CD4-positive, alpha-beta T cell treated with Interleukin-6 for 4 hours (primary cell): ENCODE measurements around the gene KCNN3.

Experiments used
- DNase-seq: peaks from one replicate; pipeline ENCODE4 v3.0.0-alpha.2; 2020; ENCODE audit warnings: mixed read lengths

KCNN3 gene

DNA sequence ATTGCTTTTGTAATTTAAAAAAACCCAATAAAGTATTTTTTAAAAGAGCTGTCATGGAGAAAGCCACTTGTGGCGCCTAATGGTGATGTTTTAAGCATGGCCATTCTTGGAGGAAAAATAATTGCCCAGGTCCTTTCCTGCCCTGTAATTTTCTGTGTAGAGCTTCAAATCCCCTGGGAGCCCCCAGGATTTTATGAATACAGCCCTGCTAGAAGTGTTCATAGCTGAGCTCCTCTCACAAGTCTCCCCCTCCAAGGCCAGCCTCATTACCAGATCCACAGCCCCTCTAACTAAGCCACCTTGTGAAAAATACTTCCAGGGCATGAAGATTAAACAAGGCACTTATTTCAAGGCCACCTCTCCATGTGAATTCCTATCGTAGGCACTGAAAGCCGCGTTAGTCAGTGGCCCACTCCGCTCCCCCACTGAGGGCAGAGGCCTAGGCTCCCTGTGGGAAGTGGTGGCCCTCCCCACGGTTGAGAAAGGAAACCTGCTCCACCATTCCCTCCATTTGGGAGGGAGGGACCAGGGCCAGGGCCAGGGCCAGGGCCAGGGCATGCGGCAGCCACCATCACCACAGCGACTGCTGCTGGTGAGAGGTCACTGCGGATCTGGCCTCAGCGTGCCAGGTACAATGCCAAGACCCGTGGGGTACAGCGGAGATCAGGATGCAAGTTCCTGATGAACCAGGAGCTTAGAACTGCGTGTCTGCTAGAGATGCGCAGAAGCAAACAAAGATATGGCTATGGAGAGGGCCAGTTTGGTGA, 83.1 kb downstream of the KCNN3 start:
- DNase-seq = no peak

DNA sequence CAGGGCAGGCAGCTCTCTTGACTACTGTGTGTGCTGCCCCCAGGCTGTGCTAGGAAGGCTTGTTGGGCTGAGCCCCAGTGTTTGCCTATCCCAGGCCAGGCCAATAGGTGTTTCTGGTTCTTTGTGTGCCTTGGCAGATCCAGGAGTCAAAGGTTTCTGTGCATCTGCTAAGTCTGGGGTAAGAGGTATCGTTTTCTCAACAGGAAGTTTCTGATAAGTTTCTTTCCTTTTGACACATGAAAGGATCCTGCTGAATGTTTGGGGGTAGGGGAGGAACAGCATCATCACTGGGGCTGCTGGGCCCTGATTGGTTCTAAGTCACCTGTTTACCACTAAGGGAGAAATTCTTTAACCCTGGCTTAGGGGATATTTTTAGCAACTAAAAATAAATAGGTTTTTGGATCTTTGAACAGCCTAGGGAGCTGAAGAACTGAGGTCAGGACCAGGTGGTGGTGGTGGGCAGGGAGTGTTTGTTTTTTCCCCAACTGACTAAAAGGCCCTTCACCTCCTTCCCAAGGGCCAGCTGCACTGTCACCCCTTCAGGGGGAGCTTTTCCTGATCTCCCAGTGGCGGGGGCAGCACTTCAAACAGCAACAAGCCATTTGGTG, 85.1 kb downstream of the KCNN3 start:
- peak; percentile 72 for DNase-seq

DNA sequence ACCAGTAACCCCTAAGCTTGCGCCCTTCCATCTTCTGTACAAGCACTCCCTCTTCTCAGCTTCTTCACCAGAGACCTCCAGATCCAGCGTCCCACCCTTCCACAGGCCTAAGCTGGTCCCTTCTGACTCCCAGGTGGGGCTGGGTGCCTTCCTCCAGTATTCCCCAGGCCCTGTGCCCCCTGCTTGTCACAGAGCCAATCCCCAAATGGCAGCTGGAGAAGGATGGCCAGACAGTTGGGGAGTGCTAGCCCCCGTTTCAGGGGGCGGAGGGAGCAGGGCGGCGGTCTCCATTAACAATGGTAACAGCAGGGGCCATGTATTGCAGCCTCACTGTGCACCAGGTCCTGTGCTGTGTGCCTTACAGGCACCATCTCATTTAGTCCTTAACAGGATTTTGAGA, 85.7 kb downstream of the KCNN3 start:
- DNase-seq = no peak

DNA sequence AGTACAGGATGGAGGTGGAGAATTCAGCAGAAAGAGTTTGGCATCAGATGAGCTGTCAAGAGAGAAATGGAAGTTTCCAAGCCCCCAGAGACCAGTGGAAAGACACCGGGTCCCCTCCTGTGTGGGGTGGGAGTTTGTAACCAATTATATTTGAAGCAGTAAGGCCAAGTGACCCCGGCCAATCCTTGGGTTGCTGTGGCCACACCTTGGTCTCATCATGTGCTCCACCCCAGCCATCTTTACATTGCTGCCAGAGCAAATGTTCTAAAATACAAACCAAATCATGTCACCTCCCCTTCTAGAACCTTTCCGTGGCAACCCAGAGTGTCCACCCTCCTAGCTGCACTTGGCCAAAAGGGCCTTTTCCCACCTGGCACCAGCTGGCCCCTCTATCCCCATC, 86.1 kb downstream of the KCNN3 start:
- DNase-seq = no peak

DNA sequence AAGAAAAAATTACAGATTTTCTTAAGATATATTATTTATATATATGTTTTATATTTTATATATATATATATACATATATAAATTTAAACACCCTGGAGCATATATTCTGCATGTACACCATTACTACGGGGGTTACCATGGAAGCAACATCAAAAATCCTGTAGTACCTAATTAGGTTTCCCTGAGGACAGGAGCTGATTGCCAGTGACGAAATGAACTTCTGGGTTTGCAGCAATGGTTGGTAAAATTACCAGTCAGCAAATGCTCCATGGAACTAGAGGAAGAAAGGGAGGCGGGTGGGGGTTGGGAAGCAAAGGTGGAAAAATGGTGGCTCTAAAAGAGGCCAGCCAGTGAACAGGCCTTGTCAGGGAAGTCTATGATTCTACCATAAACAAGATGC, 89.5 kb downstream of the KCNN3 start:
- DNase-seq = no peak

DNA sequence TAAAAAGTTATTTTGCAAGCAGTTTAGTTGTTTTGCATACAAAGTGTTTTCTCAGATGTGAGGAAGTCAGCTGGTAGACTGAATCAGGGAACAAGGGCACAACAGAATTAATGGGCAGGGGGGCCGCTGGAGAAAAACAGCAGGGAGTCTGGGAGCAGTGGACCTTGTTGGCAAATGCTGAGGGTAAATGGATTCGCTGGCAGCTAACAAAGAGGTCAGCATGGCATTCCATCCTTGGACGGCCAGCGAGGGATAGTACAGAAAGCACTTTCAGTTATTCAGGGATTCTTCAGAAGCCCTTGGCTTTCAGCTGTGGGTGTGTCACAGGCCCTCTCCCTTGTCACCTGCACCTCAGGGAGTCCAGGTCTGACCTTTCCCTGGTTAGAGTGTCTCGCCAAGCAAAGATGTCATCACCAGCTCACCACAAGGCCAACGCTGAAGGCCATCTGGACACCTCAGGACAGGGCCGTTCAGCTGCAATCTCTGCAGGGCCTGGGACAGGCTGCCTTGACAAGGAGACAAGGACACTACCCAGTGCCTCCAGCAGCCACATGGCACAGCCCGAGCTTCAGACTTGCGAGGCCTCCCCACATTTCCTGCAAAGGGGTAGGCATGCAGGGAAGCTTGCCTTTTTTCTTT, 90.4 kb downstream of the KCNN3 start:
- DNase-seq = no peak

DNA sequence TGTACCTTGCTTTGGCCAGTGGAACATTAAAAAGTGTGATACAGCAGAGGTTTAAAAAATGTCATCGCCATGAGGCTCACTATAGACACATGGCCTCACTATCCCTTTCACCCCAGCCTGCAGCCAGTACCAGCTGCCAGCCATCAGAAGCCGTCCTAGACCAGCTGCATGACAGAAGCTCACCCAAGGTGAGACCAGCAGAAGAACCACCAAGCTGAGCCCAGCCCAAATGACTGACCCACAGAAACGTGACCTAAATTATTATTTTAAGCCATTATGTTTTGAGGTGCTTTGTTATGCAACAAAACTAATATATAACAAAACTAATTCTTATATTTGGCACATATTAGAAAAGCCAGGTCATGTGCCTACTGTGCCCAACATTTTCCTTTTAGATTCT, 91.1 kb downstream of the KCNN3 start:
- DNase-seq = no peak

DNA sequence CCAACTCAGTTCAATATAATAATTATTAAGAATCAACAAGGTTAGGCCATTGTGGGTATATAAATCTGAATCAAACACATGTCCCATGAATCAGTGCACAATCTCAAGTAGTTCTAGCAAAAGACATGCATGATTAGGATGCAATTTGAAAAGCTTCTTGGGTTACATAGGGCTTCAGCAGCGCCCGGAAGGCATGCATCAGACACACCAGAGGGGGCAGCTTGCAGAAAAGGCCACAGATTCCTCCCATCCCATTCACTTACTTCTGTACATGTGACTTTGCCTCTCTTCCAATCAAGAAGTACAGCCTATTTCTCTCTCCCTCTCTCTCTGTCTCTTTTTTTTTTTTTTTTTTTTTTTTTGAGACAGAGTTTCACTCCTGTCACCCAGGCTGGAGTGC, 91.8 kb downstream of the KCNN3 start:
- no peak for DNase-seq

DNA sequence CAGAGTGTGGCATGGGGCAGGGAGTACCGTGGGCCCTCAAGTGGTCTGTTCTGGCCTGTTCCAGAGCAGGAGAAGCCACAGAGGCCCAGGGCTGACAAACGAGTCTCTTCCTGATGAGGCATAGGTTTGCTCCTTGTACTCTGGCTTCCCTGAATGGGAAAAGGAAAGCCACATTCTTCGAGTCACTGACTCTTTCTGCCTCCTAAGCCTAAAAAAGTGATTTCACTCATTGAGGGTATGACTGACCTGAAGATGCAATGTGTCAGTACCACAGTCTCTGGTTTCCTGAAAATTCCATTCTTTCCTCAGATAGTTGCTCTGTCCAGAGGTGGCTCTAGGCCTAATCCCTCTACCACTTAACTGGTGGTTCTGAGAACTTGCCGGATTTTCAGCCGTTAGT, 92.3 kb downstream of the KCNN3 start:
- no peak for DNase-seq

DNA sequence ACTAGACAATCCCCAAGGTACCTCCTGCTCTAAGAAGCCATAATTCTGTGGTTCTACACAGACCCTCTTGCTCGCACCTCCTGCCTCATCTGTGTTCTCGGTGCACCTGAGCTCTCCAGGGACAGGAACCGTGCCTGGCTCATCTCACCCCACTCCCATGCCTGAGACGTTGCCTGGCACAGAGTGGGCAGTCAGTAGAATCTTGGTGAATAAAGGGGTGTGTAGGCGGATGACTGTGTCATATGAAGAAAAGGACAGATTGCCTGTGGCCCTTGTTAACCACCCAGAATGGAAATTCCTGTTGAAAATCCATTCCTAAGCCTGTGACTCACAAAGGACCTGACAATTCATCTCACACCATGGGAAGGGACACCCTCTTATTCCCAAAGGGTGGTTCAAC, 92.9 kb downstream of the KCNN3 start:
- DNase-seq = no peak

DNA sequence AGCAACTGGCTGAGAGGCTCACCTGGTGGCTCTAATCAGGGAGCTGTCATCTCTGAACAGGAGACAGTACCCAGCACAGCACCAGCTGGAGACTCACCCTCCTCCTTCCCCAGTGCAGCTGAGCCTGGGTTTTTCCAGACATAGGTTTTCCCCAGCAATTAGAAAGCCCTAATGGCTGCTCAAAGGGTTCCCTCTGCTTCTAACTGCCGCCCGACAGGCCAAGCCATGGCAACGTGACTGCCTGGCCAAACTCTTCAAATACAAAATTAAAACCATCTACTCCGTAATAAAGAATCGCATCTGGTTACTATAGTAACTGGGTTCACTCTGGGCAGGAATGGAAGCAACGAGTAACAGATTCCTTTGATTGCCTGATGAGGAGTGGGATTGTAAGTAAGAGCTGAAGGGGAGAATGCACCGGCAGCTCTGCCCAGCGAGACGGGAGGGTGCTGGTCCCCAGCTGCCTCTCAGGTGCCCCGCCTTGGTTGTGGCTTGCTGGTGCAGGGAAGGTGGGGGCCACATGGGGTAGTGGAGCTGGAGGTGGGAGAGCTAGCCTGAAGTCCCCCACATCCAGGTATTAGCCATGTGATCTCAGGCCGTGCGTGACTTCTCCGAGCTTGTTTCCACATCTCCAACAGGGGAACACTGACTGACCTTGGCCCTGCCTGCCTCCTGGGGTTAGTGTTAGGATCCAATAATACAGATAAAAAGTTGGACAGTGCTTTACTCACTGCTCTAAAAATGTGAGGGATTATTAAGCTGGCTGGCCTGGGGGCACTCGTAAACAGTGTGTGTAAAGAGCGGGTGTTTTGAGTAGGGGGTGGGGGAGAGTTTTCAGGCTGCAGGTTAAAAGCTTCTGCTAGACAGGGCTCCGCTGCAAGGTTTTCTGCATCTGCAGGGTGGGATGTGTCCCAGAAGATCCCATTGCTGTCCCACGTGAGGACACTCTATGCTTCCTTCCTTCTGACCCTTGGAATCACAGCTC, 94.2 kb downstream of the KCNN3 start:
- no peak for DNase-seq

DNA sequence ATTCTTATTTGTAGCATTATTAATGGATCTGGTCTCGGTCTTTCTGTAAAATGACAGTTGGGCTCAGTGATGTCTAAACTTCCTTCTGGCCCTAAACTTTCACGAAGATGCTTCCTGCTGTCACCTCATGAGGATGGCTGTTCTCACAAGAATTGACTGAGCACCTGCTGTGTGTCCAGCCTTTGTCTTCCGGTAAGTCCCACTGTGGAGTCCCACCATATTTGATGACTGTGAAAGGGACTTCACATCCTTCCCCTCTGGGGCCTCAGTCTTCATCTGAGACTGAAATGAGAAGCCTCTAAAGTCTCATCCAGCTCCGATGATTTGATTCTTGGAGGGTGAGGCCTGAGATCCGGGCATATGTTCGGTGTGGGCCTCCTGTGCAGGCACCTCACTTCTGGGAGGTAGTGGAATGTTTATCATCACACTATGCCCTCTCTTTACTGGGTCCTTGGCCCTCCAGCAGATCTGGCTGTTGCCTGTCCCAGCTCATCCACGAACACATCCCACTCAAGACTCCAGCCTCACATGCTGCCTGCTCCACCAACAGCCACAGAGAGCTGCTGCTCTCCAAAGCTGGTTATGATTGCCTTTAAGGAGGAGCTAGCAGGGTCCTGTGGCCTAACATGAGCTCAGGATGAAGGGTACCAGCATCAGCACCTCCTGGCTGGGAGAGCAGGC, 95.8 kb downstream of the KCNN3 start:
- no peak for DNase-seq

DNA sequence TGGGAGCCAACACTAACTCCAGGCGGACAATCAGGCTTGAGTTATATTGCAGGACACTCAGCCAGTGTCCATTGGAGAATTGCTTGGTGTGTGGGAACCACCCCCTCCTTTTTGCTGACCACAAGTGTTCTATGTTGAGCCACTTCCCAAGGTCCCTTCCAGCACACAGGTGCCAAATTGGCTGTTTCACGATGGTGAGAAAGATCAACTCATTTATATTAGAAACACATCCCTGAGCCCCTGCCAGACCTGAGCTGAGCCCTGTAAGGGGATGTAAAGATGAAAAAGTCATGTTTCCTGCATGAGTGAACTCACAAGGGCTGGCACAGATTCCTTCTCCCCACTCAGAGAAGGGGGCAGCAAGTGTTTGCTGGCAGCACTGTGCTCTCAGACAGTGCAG, 96.5 kb downstream of the KCNN3 start:
- DNase-seq = no peak

DNA sequence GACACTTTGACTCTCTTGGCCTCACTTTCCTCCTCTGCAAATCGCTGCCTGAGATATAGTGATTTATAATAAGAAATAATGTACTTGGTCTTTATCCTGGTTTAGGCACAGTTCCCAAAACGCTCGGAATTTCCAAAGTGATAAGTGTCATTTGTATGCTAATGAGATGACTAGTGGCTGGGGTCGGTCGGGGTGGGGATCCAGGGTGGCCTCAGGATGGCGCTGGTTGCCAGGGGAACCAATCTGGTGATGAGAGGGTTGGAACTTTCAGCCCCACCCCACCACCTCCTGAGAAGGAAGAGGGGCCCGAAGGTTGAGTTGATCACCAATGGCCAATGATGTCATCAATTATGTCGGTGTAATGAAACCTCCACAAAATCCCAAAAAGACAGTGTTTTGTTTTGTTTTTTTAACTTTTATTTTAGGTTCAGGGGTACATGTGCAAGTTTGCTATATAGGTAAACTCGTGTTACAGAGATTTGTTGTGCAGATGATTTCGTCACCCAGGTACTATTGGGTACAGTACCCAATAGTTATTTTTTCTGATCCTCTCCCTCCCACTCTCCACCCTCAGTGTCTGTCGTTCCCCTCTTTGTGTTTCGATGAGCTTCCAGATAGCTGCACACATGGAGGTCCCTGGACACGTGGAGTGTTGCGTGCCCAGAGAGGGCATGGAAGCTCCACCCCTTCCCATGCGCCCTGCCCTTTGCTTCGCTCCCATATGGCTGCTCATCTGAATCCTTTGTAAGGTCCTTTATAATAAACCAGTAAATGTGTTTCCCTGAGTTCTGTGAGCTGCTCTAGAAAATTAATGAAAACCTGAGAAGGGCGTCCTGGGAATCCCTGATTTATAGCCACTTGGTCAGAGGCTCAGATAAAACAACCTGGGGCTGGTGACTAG, 97.2 kb downstream of the KCNN3 start:
- DNase-seq = peak; percentile 57

DNA sequence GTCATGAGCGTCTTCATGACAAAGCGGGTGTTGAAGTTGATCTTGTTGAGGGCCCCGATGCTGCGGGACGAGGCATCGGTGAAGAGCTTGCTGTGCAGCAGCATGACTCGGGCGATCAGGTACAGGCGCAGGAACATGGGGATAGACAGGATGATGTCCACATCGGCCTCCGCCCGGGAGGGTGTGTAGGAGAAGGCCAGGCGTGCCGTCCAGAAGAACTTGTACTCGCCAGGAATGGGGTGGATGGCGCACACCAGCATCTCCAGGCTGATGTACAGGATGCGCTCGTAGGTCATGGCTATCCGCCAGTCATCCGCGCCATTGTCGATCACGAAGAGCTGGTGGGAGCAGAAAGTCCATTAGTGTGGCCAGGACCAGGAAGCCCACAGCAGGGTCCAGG, 98.0 kb downstream of the KCNN3 start:
- DNase-seq = no peak

DNA sequence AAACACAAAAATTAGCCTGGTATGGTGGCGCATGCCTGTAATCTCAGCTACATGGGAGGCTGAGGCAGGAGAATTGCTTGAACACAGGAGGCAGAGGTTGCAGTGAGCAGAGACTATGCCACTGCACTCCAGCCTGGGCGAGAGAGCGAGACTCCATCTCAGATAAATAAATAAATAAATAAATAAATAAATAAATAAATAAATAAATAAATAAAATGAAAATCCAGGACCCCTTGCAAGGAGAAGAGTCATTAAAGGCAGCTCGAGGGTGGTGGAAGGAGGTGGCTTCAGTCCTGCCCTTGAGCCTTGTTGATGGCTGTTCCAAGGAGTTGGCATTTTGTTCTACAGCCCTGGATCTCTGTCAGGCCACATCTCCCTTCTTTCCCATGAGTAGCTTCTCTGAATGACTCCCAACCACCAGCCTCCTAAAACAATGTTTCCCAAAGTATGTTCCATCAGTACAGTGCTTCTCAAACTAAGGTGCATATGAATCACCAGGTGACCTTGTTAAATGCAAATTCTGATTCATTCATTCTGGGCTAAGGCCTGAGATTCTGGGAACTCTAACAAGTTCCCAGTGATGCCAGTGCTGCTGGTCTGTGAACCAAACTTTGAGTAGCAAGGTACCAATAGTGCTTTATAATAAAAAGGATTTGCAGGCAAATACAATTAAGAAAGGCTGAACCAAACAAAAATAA, 99.0 kb downstream of the KCNN3 start:
- no peak for DNase-seq

DNA sequence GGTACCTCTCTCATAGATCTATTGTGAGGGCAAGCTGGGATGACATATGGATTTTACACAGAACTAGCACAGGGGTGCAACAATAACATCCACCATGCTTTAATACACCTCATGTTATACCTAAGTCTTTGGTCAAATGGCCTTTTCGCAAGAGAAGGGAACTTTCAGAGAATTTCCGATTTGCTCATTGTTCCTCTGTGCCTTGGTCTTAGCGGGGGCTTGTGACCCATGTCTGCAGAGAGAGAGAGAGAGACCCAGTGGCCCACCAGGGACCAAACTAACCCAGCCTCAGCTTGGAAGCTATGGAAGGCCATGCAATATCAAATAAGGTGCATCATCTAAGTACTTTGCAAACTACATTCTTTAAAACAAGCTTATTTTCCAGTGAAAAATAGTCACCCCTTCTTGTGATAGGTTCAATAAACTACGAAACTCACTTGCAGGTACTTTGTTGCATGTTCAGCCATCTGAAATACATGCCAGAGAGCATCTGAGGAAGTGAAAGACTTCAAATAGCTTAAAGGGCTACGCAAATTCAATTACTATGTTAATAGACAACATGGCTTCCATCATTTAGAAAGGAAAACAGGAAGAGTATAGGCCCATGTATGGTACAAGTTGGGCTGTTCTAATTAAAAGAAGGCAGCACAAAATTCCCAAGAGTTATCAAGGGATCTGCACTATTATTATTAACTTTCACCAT, 100.7 kb downstream of the KCNN3 start:
- no peak for DNase-seq

DNA sequence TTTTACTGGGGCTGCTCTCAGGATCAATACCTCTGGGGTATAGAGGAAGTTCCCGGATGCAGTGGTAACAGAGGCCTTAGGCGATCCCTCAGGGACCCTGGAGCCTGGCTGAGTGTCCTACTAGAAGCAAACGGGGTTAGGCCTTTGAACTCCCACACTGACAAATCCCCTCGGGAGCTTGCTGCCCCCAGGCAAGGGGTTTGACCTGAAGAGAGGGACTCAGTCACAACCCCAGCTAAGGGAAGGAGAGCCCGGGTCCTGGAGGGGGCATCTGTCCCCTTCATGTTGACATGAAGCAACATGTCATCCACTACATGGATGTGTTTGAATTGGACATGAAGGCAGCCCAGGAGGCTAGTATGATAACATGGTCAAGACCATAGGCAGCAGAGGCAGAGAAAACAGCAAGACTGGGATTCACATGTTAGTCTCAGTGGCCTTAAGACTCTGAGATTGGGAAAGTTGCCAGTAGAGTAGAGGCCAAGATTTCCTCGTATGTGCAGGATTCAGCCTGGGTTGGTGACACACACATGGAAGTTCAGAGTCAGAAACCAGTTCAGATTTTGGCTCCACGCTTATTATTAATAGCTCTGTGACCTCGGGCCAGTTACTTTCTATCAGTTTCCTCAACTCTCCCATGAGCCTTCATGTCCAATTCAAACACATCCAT, 101.5 kb downstream of the KCNN3 start:
- no peak for DNase-seq
